Fibroblast of lung (primary cell): ENCODE measurements around the gene STAC2.

Experiments used
- EZH2 ChIP-seq: IDR thresholded peaks from 2 replicates; pipeline ENCODE4 v1.5.1; 2012; ENCODE audit warnings: low read length, control low read depth, mild to moderate bottlenecking; ENCODE audit errors: missing control alignments
- TF ChIP-seq, protein P1 (sequence below), 2 donors: IDR thresholded peaks in 1 of 2; conservative IDR thresholded peaks in 1 of 2; 1 replicate in 1 of 2; 2 replicates in 1 of 2; pipeline ENCODE4 v1.5.1; 2011 to 2012; ENCODE audit warnings: low read length in 2 of 2, control low read depth in 1 of 2, inconsistent platforms in 1 of 2, low read depth in 1 of 2, mild to moderate bottlenecking in 1 of 2

DNA sequence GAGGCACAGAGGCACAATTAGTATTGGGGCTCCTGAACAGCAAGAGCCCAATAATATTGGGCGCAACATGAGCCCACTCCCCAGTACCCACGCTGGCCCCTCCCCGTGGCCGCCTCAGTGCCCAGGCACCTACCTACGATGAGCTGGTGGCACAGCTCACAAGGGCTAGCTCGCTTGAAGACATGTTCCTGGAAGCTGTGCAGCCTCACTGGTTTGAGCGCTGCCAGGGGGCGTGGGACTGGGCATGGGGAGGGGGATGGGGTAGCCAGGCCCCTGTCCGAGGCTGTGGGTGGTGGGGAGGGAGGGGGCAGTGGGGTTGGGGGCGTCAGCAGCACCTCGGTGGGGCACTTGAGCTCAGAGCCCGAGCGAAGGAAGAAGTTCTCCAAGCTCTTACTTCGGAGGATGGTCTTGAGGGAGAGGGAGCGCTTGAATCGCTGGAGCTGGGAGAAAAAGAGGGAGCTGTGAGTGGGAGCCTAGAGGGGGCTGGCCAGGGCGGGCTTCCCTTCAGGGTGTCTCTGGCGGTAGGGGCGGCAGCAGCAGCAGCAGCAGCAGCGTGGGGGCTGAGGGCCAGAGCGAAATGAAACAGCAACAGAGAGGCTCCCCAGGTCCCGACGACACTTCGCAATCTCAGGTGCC lies 7.9 kb downstream of the STAC2 start:
- TF ChIP-seq, protein P1, sequence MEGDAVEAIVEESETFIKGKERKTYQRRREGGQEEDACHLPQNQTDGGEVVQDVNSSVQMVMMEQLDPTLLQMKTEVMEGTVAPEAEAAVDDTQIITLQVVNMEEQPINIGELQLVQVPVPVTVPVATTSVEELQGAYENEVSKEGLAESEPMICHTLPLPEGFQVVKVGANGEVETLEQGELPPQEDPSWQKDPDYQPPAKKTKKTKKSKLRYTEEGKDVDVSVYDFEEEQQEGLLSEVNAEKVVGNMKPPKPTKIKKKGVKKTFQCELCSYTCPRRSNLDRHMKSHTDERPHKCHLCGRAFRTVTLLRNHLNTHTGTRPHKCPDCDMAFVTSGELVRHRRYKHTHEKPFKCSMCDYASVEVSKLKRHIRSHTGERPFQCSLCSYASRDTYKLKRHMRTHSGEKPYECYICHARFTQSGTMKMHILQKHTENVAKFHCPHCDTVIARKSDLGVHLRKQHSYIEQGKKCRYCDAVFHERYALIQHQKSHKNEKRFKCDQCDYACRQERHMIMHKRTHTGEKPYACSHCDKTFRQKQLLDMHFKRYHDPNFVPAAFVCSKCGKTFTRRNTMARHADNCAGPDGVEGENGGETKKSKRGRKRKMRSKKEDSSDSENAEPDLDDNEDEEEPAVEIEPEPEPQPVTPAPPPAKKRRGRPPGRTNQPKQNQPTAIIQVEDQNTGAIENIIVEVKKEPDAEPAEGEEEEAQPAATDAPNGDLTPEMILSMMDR (conservative IDR thresholded peaks at IDR 0.05 in 1 of 2, IDR thresholded peaks at IDR 0.05 in 1 of 2; ENCODE audit: low read depth in 1 of 2, low read length in 2 of 2) = no peak
- TF ChIP-seq EZH2 = no peak
